HG03565 (cell line): ENCODE measurements around the gene ITM2C.

Source experiments
- ATAC-seq: cut with Tn5 transposase; IDR thresholded peaks from one replicate; pipeline ENCODE4 v1.9.1; 2021; ENCODE audit warnings: mild to moderate bottlenecking, moderate library complexity; ENCODE audit not compliant: unreplicated experiment

ITM2C gene

GRCh38 chr2:230905448-230906421, 41.0 kb downstream of the ITM2C start:
- ATAC-seq, result no peak

- no peak for ATAC-seq
These were observed 41.9 kb downstream of the ITM2C start for GRCh38 chr2:230906471-230907230.

- ATAC-seq, result no peak
These were observed 42.8 kb downstream of the ITM2C start for GRCh38 chr2:230907361-230908091.

GRCh38 chr2:230908092-230908594, 43.4 kb downstream of the ITM2C start:
- no peak for ATAC-seq

GRCh38 chr2:230908595-230909191, 44.0 kb downstream of the ITM2C start:
- no peak for ATAC-seq

GRCh38 chr2:230909841-230910545, 45.3 kb downstream of the ITM2C start:
- no peak for ATAC-seq

- ATAC-seq, result no peak
These were observed 45.9 kb downstream of the ITM2C start for GRCh38 chr2:230910546-230911177.

- ATAC-seq, result no peak
These were observed 47.3 kb downstream of the ITM2C start for GRCh38 chr2:230912046-230912445.

- ATAC-seq, result no peak
These were observed 48.0 kb downstream of the ITM2C start for GRCh38 chr2:230912724-230913123.

GRCh38 chr2:230913406-230914143, 48.8 kb downstream of the ITM2C start:
- no peak for ATAC-seq

GRCh38 chr2:230914886-230915285, 50.1 kb downstream of the ITM2C start:
- ATAC-seq, result no peak

- no peak for ATAC-seq
These were observed 50.6 kb downstream of the ITM2C start for GRCh38 chr2:230915319-230915718.

GRCh38 chr2:230916218-230916617, 51.5 kb downstream of the ITM2C start:
- ATAC-seq, result no peak

GRCh38 chr2:230919240-230919639, 54.5 kb downstream of the ITM2C start:
- ATAC-seq, result no peak

GRCh38 chr2:230919681-230920080, 54.9 kb downstream of the ITM2C start:
- ATAC-seq, result no peak

GRCh38 chr2:230920167-230920566, 55.4 kb downstream of the ITM2C start:
- no peak for ATAC-seq

- no peak for ATAC-seq
These were observed 57.3 kb downstream of the ITM2C start for GRCh38 chr2:230921806-230922595.
